A204.1 (cell line): ENCODE data around the gene CDHR3.
"Not testable (repeated sequence)": the region's sequence is repeated elsewhere in the genome, so short reads cannot be mapped to it uniquely, and the experiment has no call there.

Source experiments
- FAIRE-seq: peaks from 2 replicates; lab custom pipeline; 2012; peaks lifted over from hg19 to GRCh38; lab: Jason Lieb, UNC

The CDHR3 gene, protein sequence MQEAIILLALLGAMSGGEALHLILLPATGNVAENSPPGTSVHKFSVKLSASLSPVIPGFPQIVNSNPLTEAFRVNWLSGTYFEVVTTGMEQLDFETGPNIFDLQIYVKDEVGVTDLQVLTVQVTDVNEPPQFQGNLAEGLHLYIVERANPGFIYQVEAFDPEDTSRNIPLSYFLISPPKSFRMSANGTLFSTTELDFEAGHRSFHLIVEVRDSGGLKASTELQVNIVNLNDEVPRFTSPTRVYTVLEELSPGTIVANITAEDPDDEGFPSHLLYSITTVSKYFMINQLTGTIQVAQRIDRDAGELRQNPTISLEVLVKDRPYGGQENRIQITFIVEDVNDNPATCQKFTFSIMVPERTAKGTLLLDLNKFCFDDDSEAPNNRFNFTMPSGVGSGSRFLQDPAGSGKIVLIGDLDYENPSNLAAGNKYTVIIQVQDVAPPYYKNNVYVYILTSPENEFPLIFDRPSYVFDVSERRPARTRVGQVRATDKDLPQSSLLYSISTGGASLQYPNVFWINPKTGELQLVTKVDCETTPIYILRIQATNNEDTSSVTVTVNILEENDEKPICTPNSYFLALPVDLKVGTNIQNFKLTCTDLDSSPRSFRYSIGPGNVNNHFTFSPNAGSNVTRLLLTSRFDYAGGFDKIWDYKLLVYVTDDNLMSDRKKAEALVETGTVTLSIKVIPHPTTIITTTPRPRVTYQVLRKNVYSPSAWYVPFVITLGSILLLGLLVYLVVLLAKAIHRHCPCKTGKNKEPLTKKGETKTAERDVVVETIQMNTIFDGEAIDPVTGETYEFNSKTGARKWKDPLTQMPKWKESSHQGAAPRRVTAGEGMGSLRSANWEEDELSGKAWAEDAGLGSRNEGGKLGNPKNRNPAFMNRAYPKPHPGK

GRCh38 chr7:105963038-105963667 is at the start of gene CDHR3:
TSS of gene CDHR3 (plus strand) at chr7:105963264. CDS start at chr7:105963319, 55 bp downstream.
- FAIRE-seq, result no peak

DNA sequence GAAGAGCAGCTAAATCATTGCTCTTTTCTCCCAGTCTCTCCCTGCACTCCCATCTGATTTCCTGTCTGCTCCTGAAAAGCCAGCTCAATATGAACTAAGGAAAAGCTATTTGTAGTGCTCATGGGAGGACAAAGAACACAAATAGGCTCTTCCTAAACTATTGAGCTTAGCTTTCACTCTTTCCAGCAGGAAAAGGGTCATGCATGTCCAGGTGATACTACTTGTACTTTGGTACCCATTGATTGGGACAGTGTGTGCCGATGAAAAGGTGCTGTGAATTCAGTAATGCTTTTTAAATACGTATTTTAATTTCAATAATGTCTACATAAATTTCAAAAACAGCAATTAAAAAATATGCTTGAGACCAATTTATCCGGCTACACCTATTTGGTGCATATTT is 49.1 kb upstream of the CDHR3 start:
- FAIRE-seq, result no peak

DNA sequence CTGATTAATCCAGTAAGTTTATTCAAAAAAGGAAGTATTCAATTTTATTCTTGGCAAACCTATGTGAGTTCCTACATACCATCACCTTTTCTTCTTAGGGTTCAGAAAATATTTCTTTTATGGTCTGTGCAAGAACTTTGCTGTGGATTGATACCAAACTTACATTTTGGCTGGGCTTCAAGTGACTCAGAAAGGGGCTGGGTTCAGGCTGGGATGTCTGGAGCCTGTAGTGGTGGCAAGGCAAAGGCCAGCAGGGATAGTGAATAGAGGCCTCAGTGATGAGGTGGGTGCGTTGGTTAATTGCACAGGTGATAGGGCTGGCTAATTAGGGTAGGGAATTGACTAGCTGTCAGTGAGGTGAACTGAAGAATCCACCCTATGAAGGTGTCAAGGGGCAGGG is 46.5 kb upstream of the CDHR3 start:
- FAIRE-seq, result no peak

DNA sequence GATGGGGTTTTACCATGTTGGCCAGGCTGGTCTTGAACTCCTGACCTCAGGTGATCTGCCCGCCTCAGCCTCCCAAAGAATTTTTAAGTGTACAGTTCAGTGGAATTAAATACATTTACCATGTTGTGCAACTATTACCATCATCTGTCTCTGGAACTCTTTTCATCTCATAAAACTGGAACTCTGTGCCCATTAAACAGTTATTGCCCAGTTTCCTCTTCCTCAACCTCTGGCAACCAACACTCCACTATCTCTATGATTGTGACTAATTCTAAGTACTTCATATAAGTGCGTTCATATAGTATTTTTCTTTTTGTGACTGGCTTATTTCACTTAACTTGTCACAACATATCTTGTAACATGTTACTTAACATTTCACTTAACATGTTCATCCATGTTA is 45.4 kb upstream of the CDHR3 start:
- FAIRE-seq, result no peak

GRCh38 chr7:105920766-105921165 is 42.3 kb upstream of the CDHR3 start:
- FAIRE-seq, result no peak

DNA sequence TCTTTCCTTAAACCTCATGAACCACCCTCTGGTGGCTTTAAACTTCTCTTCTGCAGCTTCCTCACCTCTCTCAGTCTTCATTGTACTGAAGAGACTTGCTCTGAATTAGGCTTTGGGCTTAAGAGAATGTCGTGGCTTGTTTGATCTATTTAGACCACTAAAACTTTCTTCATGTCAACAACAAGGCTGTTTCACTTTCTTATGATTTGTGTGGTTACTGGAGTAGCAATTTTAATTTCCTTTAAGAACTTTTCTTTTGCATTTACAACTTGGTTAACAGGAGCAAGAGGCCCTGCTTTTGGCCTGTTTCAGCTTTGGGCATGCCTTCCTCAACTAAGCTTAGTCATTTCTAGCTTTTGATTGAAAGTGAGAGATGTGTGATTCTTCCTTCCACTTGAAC is 38.1 kb upstream of the CDHR3 start:
- FAIRE-seq, result no peak

GRCh38 chr7:105926131-105926530 is 36.9 kb upstream of the CDHR3 start:
- no peak for FAIRE-seq

DNA sequence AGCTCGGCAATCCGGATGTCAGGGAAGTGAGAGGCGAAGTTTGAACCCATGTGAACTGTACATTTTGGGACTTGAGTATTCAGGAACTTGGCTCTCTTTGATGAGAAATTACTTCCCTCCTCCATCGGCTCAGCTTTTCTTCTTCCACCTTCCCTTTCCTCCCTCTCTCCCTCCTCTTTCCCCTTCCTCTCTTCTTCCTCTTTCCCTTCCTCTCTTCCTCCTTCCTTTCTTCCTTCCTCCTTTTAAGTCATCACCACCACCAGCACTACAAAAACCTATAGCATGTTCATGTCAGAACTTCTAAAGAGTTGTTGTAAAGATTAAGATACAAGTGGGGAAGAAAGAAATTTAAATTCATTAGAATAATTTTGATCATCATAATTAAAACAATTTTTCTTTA is 31.9 kb upstream of the CDHR3 start:
- FAIRE-seq, result no peak

- FAIRE-seq, result no peak
These were observed 30.1 kb upstream of the CDHR3 start for GRCh38 chr7:105932835-105933477.

GRCh38 chr7:105934572-105935185 is 28.4 kb upstream of the CDHR3 start:
- FAIRE-seq, result no peak

DNA sequence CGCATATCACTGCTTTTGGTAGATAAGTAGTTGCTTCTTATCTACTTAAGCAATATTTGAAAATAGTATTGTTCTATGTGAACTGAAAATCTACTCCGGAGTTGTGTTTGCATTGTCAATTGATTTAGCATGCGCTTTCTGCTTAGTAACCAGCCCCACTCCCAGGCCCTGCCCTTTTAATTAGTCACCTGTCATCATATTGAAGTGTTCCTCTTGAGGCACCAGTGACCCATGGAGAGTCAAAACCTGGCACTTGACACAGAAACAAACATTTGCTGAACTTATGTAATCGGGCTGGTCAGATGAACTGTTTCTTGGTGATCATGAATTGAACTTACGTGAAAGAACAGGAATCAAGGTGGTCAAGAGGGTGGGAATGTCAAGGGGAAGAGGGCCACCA is 27.8 kb upstream of the CDHR3 start:
- no peak for FAIRE-seq

DNA sequence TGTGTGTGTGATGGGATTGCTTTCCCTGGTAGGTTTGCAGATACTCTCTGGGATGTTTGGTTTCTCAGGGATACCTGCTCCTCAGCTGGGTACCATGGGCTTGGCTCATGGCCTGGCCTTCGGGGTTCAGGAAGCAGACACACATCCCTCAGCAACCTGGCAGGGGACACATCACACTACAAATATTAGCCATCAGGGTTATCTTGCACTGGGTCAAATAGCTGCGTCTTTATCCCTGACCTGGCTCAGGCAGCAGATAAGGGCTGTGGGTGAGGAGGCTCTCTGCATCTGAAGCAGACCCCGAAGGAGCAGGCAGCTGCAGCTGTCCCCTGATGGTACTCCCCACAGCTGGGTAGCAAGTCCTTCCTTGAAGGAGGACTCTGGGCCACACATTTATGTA is 25.7 kb upstream of the CDHR3 start:
- FAIRE-seq, result no peak

DNA sequence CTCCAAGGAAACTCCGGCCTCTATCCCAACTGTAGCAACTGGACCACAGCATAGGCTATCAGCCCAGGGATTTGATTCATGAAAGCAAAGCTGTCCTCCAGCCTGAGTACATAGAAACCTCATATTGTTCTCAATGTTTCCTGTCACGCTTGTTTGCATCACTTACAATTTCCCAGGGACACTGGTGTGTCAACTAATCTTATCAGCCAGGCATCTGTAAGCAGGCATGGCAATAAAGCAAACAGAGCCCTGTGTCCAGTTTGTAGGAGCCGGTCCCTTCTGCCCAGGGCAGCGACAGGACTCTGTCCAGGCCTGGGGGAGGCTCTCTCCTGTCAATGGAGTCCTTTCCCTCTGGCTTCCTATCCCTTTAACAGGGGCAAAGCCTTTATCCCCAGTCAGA is 23.0 kb upstream of the CDHR3 start:
- FAIRE-seq, result no peak

DNA sequence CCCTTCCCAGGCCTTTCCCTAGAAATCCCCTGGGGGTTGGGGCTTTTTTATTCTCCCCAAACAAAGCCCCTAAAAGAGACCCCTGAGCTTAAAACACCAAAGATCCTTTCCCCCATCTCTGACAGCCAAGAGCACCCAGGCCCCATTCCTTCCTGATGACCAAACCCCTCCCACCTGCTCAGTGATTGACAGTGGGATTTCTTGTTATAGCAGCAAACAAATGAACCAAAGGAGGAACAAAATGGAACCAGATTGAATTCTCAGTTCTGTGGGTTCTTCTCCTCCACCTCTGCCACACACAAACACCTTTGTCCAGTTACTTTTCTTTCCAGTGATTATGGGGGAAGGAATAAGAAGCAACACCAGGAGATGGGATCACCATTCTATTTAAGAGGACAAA is 21.5 kb upstream of the CDHR3 start:
- no peak for FAIRE-seq

DNA sequence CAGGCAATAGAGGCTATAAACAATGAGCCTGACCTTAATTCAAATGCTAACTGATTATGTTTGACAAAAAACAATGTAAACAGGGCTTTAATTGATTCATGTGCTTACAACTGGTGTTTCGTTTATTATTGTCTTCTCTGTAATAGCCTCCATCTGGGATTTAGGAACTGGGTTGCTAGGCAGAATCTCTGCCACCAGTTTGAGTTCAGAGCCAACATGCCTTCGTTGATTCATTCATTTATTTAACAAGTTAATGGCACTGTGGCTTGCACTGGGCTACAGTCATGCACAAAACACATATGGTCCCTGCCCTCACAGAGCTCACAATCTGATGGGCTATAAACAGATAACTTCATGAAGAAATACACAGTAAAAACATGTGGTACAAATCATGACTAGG is 19.6 kb upstream of the CDHR3 start:
- no peak for FAIRE-seq

- no peak for FAIRE-seq
These were observed 17.2 kb upstream of the CDHR3 start for GRCh38 chr7:105945848-105946247.

- no peak for FAIRE-seq
These were observed 11.5 kb upstream of the CDHR3 start for GRCh38 chr7:105951597-105951996.

GRCh38 chr7:105952917-105953595 is 10.0 kb upstream of the CDHR3 start:
- FAIRE-seq, result no peak

DNA sequence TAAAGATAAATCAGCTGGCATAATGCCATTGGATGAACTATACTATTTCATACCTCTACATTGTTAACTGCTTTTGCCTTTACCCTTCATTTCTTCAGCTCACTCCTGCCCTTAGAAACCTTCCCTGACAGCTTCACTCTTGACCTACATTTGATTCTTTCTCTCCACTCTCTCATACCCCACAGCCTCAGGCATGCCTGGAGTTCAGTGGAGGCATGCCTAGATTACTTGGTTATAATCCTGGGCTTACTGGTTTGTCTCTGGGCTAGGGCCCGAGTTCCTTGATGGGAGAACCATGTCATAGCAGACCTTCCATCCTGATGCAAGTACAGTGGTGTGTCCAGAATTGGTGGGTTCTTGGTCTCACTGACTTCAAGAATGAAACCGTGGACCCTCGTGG is 8.4 kb upstream of the CDHR3 start:
- no peak for FAIRE-seq

DNA sequence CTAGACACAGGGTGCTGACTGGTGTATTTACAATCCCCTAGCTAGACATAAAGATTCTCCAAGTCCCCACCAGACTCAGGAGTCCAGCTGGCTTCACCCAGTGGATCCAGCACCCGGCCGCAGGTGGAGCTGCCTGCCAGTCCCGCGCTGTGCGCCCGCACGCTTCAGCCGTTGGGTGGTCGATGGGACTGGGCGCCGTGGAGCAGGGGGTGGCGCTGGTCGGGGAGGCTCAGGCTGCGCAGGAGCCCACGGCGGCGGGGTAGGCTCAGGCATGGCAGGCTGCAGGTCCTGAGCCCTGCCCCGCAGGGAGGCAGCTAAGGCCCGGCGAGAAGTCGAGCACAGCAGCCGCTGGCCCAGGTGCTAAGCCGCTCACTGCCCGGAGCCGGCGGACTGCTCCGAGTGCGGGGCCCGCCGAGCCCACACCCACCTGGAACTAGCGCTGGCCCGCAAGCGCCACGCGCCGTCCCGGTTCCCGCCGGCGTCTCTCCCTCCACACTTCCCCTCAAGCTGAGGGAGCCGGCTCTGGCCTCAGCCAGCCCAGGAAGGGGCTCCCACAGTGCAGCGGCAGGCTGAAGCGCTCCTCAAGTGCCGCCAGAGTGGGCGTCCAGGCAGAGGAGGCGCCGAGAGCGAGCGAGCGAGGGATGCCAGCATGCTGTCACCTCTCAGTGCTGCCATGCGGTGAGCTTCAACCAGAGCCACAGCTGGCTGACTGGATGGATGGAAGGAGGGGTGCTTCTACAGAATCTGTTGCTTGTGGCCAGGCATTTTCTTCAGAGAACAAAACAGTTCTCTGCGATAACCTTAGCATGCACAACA is 7.2 kb upstream of the CDHR3 start:
- FAIRE-seq, result not testable (repeated sequence)

- FAIRE-seq, result no peak
These were observed 5.1 kb upstream of the CDHR3 start for GRCh38 chr7:105958012-105958411.
